WTC11 (cell line): Measurements from ENCODE around the gene ETV6. TPM values are rescaled to one million over a fixed set of nuclear protein-coding genes. Genes with fewer than 3 reads are reported as not detected.
A peak's percentile ranks its signal among the peaks of the same experiment; 100 is the strongest.

Experiments used
- ATAC-seq: fragments of 200-7000 bp; cut with Tn5 transposase; 2 replicates; pipeline ENCODE4 v1.10.0; 2021; ENCODE audit warnings: mild to moderate bottlenecking, moderate library complexity
- CTCF ChIA-PET: fragments of 300-600 bp; sonication (Branson Sonifier 250); formaldehyde crosslinking; loops from one replicate; lab custom pipeline; 2021; ENCODE audit warnings: antibody characterized with exemption; lab: Charles Lee
- POLR2A ChIA-PET: fragments of 350-600 bp; sonication (Branson Sonifier 250); formaldehyde crosslinking; loops from one replicate; lab custom pipeline; 2021; ENCODE audit warnings: antibody characterized with exemption; lab: Charles Lee
- DNase-seq: peaks from one replicate; pipeline ENCODE4 v3.0.0; 2021; ENCODE audit warnings: low spot score
- H3K27ac Mint-ChIP-seq: 2 replicates; pipeline ENCODE4 v1.8.0; 2021; ENCODE audit warnings: mixed read lengths
- H3K27me3 Mint-ChIP-seq: 2 replicates; pipeline ENCODE4 v1.8.0; 2021; ENCODE audit warnings: low read depth, mild to moderate bottlenecking, moderate library complexity, mixed read lengths
- H3K36me3 Mint-ChIP-seq: 2 replicates; pipeline ENCODE4 v1.8.0; 2021; ENCODE audit warnings: mixed read lengths
- H3K4me1 Mint-ChIP-seq: 2 replicates; pipeline ENCODE4 v1.8.0; 2022; ENCODE audit warnings: mixed read lengths
- H3K4me3 Mint-ChIP-seq: 2 replicates; pipeline ENCODE4 v1.8.0; 2021; ENCODE audit warnings: mild to moderate bottlenecking, moderate library complexity, mixed read lengths
- H3K9me3 Mint-ChIP-seq: 2 replicates; pipeline ENCODE4 v1.8.0; 2021; ENCODE audit warnings: mixed read lengths
- ESRRA ChIP-seq: sonication (generic); formaldehyde crosslinking; IDR thresholded peaks from 2 replicates; pipeline ENCODE4 v1.8.1; 2022; ENCODE audit warnings: mild to moderate bottlenecking, missing genetic modification reagents, borderline replicate concordance
- JUN ChIP-seq: sonication (generic); formaldehyde crosslinking; IDR thresholded peaks from 2 replicates; pipeline ENCODE4 v1.8.0; 2023; ENCODE audit warnings: mild to moderate bottlenecking, missing genetic modification reagents
- SOX15 ChIP-seq: fragments of 250-450 bp; sonication (Bioruptor Pico); IDR thresholded peaks from 2 replicates; pipeline ENCODE4 v1.9.0; 2021; ENCODE audit warnings: mild to moderate bottlenecking
- SP1 ChIP-seq: sonication (generic); formaldehyde crosslinking; conservative IDR thresholded peaks from 2 replicates; pipeline ENCODE4 v1.8.1; 2022; ENCODE audit warnings: missing genetic modification reagents
- ZBTB21 ChIP-seq: sonication (generic); formaldehyde crosslinking; IDR thresholded peaks from 2 replicates; pipeline ENCODE4 v1.8.1; 2023; ENCODE audit warnings: mild to moderate bottlenecking, missing genetic modification reagents, borderline replicate concordance
- ZNF138 ChIP-seq: sonication (generic); formaldehyde crosslinking; conservative IDR thresholded peaks from 2 replicates; pipeline ENCODE4 v1.8.1; 2022; ENCODE audit warnings: mild to moderate bottlenecking, moderate library complexity, missing genetic modification reagents
- total RNA-seq: library from RNA; stranded (reverse); gene quantifications from 3 replicates; pipeline ENCODE4 v1.2.3, GENCODE V29; 2021
- TF ChIP-seq, protein P1 (sequence below): sonication (generic); formaldehyde crosslinking; IDR thresholded peaks from 2 replicates; pipeline ENCODE4 v1.8.1; 2023; ENCODE audit warnings: mild to moderate bottlenecking, missing genetic modification reagents, moderate library complexity
- TF ChIP-seq, protein P2 (sequence below): fragments of 250-450 bp; sonication (Bioruptor Pico); IDR thresholded peaks from 2 replicates; pipeline ENCODE4 v2.1.2; 2022; ENCODE audit warnings: mild to moderate bottlenecking, moderate library complexity
- TF ChIP-seq, protein P3 (sequence below): sonication (generic); formaldehyde crosslinking; IDR thresholded peaks from 2 replicates; pipeline ENCODE4 v1.8.1; 2022; ENCODE audit warnings: low read depth, mild to moderate bottlenecking, moderate library complexity, missing genetic modification reagents, borderline replicate concordance
- TF ChIP-seq, protein P4 (sequence below): fragments of 250-450 bp; sonication (Bioruptor Pico); IDR thresholded peaks from 2 replicates; pipeline ENCODE4 v1.8.0; 2021; ENCODE audit warnings: mild to moderate bottlenecking
- TF ChIP-seq, protein P5 (sequence below): sonication (generic); formaldehyde crosslinking; conservative IDR thresholded peaks from 2 replicates; pipeline ENCODE4 v1.8.1; 2023; ENCODE audit warnings: mild to moderate bottlenecking, low read depth, missing genetic modification reagents, moderate library complexity
- TF ChIP-seq, protein P6 (sequence below): sonication (generic); formaldehyde crosslinking; conservative IDR thresholded peaks from 2 replicates; pipeline ENCODE4 v1.8.1; 2022; ENCODE audit warnings: mild to moderate bottlenecking, missing genetic modification reagents
- TF ChIP-seq, protein P7 (sequence below): sonication (generic); formaldehyde crosslinking; IDR thresholded peaks from 2 replicates; pipeline ENCODE4 v1.8.1; 2022; ENCODE audit warnings: low read depth, missing genetic modification reagents, borderline replicate concordance
- TF ChIP-seq, protein P8 (sequence below): sonication (generic); formaldehyde crosslinking; IDR thresholded peaks from 2 replicates; pipeline ENCODE4 v1.8.1; 2023; ENCODE audit warnings: mild to moderate bottlenecking, moderate library complexity, missing genetic modification reagents

Gene ETV6
- total RNA-seq, 1 experiment from 2014 or later = 23.5 TPM

DNA sequence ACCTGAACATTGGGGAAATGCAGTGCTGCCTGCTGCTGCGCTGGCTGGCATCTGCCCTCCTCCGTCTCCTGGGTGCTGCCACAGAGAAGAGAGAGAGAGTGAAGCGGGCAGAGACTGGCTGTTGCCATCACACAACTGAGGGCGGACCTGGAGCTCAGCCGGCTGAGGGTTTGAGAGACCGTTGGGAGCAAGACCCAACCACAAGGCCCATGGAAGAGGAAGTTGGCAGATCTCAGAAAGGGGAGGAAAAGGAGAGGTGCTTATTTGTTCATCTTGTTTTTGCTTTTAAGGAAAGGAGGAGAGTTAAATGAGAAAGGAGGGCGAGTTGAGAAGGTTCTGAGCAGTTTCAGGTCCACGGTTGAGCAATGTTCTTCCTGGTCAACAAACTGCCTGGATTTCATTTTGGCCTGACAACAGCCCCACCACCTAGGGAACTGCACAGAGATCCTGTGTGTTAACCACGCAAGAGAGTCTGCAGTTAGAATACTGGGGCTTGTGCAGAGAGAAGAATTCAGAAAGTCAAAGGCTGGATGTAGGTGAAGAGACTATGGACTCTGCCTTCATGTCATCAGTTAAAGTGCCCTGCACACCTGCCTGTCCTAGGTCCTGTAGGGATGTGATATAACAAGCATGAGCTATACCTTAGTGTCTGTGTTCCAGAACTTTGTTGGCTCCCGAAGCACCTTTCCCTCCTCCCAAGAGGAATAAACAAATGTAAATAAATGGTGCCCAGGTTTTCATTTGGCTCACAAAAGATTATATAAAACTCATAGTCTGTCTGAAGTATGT is 124.6 kb downstream of the ETV6 start:
- Mint-ChIP-seq H3K4me3 (no peak overlapping the region), H3K36me3 (no peaks in the 10 kb centered on the region), H3K9me3 (no peaks in the 10 kb centered on the region; the same call in 1 of the 2 replicates), H3K4me1 (peaks cover 15% of the 10 kb centered on the region), H3K27ac (peak overlapping the region; percentile 5; the same call in 1 of the 2 replicates), H3K27me3 (no peaks in the 10 kb centered on the region)
- ChIA-PET CTCF (interaction anchor here (0.5 kb wide), 1 partner anchor 801 kb away, joined by 3 read pairs; no protein-coding TSS in a partner anchor), POLR2A (no interaction called here)
- TF ChIP-seq, protein P1, sequence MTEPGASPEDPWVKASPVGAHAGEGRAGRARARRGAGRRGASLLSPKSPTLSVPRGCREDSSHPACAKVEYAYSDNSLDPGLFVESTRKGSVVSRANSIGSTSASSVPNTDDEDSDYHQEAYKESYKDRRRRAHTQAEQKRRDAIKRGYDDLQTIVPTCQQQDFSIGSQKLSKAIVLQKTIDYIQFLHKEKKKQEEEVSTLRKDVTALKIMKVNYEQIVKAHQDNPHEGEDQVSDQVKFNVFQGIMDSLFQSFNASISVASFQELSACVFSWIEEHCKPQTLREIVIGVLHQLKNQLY (CRISPR knock-in tag) = no peak
- TF ChIP-seq ZNF138 (no peak), ZBTB21 (CRISPR knock-in tag) (no peak), JUN (CRISPR knock-in tag) (no peak), ESRRA (no peak), SP1 (no peak), SOX15 (CRISPR knock-in tag) (no peak)
- TF ChIP-seq, protein P2, sequence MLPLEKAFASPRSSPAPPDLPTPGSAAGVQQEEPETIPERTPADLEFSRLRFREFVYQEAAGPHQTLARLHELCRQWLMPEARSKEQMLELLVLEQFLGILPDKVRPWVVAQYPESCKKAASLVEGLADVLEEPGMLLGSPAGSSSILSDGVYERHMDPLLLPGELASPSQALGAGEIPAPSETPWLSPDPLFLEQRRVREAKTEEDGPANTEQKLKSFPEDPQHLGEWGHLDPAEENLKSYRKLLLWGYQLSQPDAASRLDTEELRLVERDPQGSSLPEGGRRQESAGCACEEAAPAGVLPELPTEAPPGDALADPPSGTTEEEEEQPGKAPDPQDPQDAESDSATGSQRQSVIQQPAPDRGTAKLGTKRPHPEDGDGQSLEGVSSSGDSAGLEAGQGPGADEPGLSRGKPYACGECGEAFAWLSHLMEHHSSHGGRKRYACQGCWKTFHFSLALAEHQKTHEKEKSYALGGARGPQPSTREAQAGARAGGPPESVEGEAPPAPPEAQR = no peak
- TF ChIP-seq, protein P3, sequence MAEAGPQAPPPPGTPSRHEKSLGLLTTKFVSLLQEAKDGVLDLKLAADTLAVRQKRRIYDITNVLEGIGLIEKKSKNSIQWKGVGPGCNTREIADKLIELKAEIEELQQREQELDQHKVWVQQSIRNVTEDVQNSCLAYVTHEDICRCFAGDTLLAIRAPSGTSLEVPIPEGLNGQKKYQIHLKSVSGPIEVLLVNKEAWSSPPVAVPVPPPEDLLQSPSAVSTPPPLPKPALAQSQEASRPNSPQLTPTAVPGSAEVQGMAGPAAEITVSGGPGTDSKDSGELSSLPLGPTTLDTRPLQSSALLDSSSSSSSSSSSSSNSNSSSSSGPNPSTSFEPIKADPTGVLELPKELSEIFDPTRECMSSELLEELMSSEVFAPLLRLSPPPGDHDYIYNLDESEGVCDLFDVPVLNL (CRISPR knock-in tag) = no peak
- TF ChIP-seq, protein P4, sequence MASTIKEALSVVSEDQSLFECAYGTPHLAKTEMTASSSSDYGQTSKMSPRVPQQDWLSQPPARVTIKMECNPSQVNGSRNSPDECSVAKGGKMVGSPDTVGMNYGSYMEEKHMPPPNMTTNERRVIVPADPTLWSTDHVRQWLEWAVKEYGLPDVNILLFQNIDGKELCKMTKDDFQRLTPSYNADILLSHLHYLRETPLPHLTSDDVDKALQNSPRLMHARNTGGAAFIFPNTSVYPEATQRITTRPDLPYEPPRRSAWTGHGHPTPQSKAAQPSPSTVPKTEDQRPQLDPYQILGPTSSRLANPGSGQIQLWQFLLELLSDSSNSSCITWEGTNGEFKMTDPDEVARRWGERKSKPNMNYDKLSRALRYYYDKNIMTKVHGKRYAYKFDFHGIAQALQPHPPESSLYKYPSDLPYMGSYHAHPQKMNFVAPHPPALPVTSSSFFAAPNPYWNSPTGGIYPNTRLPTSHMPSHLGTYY = no peak
- TF ChIP-seq, protein P5, sequence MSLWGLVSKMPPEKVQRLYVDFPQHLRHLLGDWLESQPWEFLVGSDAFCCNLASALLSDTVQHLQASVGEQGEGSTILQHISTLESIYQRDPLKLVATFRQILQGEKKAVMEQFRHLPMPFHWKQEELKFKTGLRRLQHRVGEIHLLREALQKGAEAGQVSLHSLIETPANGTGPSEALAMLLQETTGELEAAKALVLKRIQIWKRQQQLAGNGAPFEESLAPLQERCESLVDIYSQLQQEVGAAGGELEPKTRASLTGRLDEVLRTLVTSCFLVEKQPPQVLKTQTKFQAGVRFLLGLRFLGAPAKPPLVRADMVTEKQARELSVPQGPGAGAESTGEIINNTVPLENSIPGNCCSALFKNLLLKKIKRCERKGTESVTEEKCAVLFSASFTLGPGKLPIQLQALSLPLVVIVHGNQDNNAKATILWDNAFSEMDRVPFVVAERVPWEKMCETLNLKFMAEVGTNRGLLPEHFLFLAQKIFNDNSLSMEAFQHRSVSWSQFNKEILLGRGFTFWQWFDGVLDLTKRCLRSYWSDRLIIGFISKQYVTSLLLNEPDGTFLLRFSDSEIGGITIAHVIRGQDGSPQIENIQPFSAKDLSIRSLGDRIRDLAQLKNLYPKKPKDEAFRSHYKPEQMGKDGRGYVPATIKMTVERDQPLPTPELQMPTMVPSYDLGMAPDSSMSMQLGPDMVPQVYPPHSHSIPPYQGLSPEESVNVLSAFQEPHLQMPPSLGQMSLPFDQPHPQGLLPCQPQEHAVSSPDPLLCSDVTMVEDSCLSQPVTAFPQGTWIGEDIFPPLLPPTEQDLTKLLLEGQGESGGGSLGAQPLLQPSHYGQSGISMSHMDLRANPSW = no peak
- TF ChIP-seq, protein P6, sequence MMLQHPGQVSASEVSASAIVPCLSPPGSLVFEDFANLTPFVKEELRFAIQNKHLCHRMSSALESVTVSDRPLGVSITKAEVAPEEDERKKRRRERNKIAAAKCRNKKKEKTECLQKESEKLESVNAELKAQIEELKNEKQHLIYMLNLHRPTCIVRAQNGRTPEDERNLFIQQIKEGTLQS (CRISPR knock-in tag) = no peak
- TF ChIP-seq, protein P7, sequence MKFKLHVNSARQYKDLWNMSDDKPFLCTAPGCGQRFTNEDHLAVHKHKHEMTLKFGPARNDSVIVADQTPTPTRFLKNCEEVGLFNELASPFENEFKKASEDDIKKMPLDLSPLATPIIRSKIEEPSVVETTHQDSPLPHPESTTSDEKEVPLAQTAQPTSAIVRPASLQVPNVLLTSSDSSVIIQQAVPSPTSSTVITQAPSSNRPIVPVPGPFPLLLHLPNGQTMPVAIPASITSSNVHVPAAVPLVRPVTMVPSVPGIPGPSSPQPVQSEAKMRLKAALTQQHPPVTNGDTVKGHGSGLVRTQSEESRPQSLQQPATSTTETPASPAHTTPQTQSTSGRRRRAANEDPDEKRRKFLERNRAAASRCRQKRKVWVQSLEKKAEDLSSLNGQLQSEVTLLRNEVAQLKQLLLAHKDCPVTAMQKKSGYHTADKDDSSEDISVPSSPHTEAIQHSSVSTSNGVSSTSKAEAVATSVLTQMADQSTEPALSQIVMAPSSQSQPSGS (CRISPR knock-in tag) = no peak
- TF ChIP-seq, protein P8, sequence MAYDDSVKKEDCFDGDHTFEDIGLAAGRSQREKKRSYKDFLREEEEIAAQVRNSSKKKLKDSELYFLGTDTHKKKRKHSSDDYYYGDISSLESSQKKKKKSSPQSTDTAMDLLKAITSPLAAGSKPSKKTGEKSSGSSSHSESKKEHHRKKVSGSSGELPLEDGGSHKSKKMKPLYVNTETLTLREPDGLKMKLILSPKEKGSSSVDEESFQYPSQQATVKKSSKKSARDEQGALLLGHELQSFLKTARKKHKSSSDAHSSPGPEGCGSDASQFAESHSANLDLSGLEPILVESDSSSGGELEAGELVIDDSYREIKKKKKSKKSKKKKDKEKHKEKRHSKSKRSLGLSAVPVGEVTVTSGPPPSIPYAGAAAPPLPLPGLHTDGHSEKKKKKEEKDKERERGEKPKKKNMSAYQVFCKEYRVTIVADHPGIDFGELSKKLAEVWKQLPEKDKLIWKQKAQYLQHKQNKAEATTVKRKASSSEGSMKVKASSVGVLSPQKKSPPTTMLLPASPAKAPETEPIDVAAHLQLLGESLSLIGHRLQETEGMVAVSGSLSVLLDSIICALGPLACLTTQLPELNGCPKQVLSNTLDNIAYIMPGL (CRISPR knock-in tag) = no peak
- DNase-seq = no peak
- no peak for ATAC-seq
